CD8-positive, alpha-beta memory T cell (primary cell): ENCODE measurements around the gene ARSA. TPM values are rescaled to one million over a fixed set of nuclear protein-coding genes. Genes with fewer than 3 reads are reported as not detected.
A peak's percentile ranks its signal among the peaks of the same experiment; 100 is the strongest.

ENCODE experiments used
- CTCF ChIA-PET: fragments of 350-600 bp; sonication (Branson Sonifier 250); formaldehyde crosslinking; loops from one replicate; lab custom pipeline; 2021; ENCODE audit warnings: antibody characterized with exemption; lab: Charles Lee
- POLR2A ChIA-PET: fragments of 350-600 bp; sonication (Branson Sonifier 250); formaldehyde crosslinking; loops from one replicate; lab custom pipeline; 2021; ENCODE audit warnings: antibody characterized with exemption; lab: Charles Lee
- DNase-seq, 5 donors: peaks; one replicate each; pipeline versions ENCODE4 v3.0.0 to v3.0.0-alpha.2; 2020 to 2022; ENCODE audit warnings: mixed read lengths in 1 of 5
- H3K27ac ChIP-seq: one replicate; pipeline ENCODE4 v1.7.0; 2013; ENCODE audit warnings: low read depth, mild to moderate bottlenecking, low read length, moderate library complexity
- H3K27me3 ChIP-seq: 2 replicates; pipeline ENCODE4 v1.7.0; 2013; ENCODE audit warnings: low read length, mild to moderate bottlenecking; ENCODE audit not compliant: insufficient read depth, poor library complexity, severe bottlenecking
- H3K36me3 ChIP-seq: 2 replicates; pipeline ENCODE4 v1.7.0; 2013; ENCODE audit warnings: mild to moderate bottlenecking, low read length, moderate library complexity; ENCODE audit not compliant: insufficient read depth
- H3K4me1 ChIP-seq: 2 replicates; pipeline ENCODE4 v1.7.0; 2013; ENCODE audit warnings: mild to moderate bottlenecking, low read length, moderate library complexity; ENCODE audit not compliant: insufficient read depth
- H3K4me3 ChIP-seq: 2 replicates; pipeline ENCODE4 v1.7.0; 2013; ENCODE audit warnings: mild to moderate bottlenecking, low read length
- H3K9me3 ChIP-seq: 2 replicates; pipeline ENCODE4 v1.7.0; 2013; ENCODE audit warnings: mild to moderate bottlenecking, low read length
- H3K27ac Mint-ChIP-seq, 8 donors: one replicate each; pipeline ENCODE4 v1.8.0; 2020 to 2021; ENCODE audit warnings: mixed read lengths in 8 of 8, mild to moderate bottlenecking in 6 of 8, inconsistent platforms in 3 of 8, moderate library complexity in 3 of 8
- H3K27me3 Mint-ChIP-seq, 2 donors: one replicate each; pipeline ENCODE4 v1.8.0; 2020 to 2021; ENCODE audit warnings: mixed read lengths in 2 of 2, mild to moderate bottlenecking in 1 of 2, moderate library complexity in 1 of 2
- H3K36me3 Mint-ChIP-seq, 3 donors: one replicate each; pipeline ENCODE4 v1.8.0; 2020 to 2021; ENCODE audit warnings: mixed read lengths in 3 of 3, inconsistent platforms in 1 of 3, mild to moderate bottlenecking in 1 of 3
- H3K4me1 Mint-ChIP-seq, 3 donors: one replicate each; pipeline ENCODE4 v1.8.0; 2020 to 2021; ENCODE audit warnings: mixed read lengths in 3 of 3, inconsistent platforms in 1 of 3, mild to moderate bottlenecking in 1 of 3
- H3K4me3 Mint-ChIP-seq, 7 donors: one replicate each; pipeline ENCODE4 v1.8.0; 2020 to 2021; ENCODE audit warnings: mixed read lengths in 7 of 7, mild to moderate bottlenecking in 6 of 7, moderate library complexity in 4 of 7, inconsistent platforms in 2 of 7
- H3K9me3 Mint-ChIP-seq, 5 donors: one replicate each; pipeline ENCODE4 v1.8.0; 2020 to 2022; ENCODE audit warnings: mixed read lengths in 5 of 5, mild to moderate bottlenecking in 3 of 5, moderate library complexity in 2 of 5, inconsistent platforms in 1 of 5
- polyA plus RNA-seq: library from polyadenylated mRNA; unstranded; fragments of 300-500 nt; fragmentation: Illumina TruSeq; gene quantifications from one replicate; pipeline ENCODE4 v1.2.3, GENCODE V29; 2021
- total RNA-seq, 2 experiments: library from RNA; stranded (reverse); gene quantifications; one replicate each; pipeline ENCODE4 v1.2.3, GENCODE V29; 2021

The ARSA gene
- total and polyA plus RNA-seq, 3 experiments from 2014 or later: 10.6 to 25.3 (median 23.6) TPM

DNA sequence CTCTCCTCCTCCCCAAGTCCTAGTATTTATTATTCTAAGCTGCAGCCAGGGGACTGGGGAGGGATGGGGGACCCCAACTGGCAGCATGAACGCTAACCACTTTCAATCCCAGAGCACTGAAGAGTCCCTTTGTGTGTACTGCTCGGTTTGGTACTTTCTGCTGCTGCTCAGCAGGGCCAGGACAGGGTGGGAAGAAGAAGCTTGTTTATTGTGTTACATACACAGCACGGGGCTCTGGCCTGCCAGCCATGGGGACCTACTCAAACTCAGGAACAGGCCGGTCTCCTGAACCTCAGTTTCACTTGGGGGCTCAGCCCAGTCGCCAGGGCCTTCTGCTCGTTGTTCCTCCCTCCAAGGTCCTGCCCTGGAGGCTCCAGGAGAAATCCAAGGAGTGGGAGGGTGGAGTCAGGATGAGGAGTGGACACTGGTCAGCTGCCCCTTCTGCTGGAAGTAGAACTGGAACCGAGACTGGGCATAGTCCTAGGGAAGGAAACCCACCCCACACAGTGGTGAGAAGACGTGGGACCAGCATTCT is 49.1 kb downstream of the ARSA start:
- H3K27ac Mint-ChIP-seq: no peak overlapping the region
- Histone ChIP-seq H3K27ac (no peak overlapping the region), H3K4me1 (peaks cover 19% of the 10 kb centered on the region), H3K27me3 (no peaks in the 10 kb centered on the region), H3K9me3 (no peaks in the 10 kb centered on the region), H3K36me3 (peaks cover 5% of the 10 kb centered on the region), H3K4me3 (no peak overlapping the region)
- peaks cover 15 to 40% (median 23%) of the 10 kb centered on the region in 3 donors for H3K4me1 Mint-ChIP-seq
- peak overlapping the region in 1 of 7 donors; percentile 23 for H3K4me3 Mint-ChIP-seq
- H3K36me3 Mint-ChIP-seq: peaks cover 0 to 38% (median 2%) of the 10 kb centered on the region in 3 donors
- H3K27me3 Mint-ChIP-seq: no peaks in the 10 kb centered on the region
- H3K9me3 Mint-ChIP-seq: no peaks in the 10 kb centered on the region
- no peak for DNase-seq
- ChIA-PET POLR2A (interaction anchor here (0.8 kb wide), 1 partner anchor 53 kb away, joined by 3 read pairs; the partner anchor contains the start of gene SCO2), CTCF (interaction anchor here (1.0 to 1.2 kb wide), 2 partner anchors 9 to 16 kb away, joined by 3 read pairs; no protein-coding TSS in a partner anchor)

DNA sequence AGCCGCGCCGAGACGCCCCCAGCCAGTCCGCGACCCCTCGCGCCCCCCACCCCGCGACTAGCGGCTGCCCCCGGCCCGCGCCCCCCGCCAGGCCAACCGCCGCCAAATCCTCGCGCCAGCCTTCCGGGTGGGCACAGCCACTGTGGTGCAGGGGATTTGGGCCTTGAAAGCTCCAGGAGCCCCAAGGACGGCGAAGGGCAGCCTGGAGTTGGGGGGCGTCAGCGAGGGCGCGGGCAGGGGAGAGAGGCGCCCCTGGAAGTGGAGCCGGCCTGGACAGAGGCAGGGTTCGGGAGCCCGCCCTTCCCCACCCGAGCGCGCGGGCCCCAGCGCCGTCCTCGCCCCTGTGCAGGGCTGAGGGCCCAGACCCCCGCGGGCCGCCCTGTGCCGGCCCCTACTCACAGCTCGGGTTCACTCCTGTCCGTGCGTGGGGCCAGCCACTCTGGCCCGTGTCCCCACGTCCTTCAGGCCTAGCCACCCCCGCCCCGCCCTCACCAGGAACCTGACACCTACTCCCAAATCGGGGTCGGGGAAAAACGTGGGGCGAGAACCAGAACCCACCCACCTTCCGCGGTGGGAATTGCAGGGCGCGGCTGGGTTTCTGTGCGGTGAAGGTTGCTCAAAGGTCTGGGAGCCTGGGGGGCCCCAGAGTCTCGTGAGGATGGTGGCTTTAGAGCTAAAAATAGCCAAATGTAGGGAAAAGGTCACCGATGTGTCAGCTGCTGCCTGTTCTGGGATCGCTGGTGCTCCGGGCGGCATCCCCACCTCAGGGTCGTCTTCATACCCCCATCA is 49.8 kb downstream of the ARSA start, which contains the start of gene CPT1B:
TSS of gene CPT1B (minus strand) at position 441 of the 789 bp plus-strand sequence. CDS start 512 bp downstream, outside the sequence.
- peaks cover 8 to 34% (median 18%) of the 10 kb centered on the region in 3 donors for H3K4me1 Mint-ChIP-seq
- DNase-seq: no peak
- H3K9me3 Mint-ChIP-seq: no peaks in the 10 kb centered on the region
- H3K9me3 ChIP-seq: no peaks in the 10 kb centered on the region
- H3K27ac Mint-ChIP-seq: peak within 1 kb of the TSS in 3 of 8 donors; percentile 12 to 78 (median 17)
- peaks cover 0 to 39% (median 2%) of the 10 kb centered on the region in 3 donors for H3K36me3 Mint-ChIP-seq
- POLR2A ChIA-PET: interaction anchor here (0.8 kb wide), 1 partner anchor 53 kb away, joined by 3 read pairs; the partner anchor contains the start of gene SCO2
- CTCF ChIA-PET: interaction anchor here (0.6 to 1.6 kb wide), 4 partner anchors 9 to 43 kb away, joined by 3 to 6 read pairs (median 3); no protein-coding TSS in a partner anchor
- H3K27ac ChIP-seq: no peak within 1 kb of the TSS
- peaks cover 5% of the 10 kb centered on the region for H3K36me3 ChIP-seq
- no peak within 1 kb of the TSS for H3K4me3 ChIP-seq
- H3K4me3 Mint-ChIP-seq: peak within 1 kb of the TSS in 3 of 7 donors; percentile 15 to 23 (median 15)
- H3K27me3 ChIP-seq: no peaks in the 10 kb centered on the region
- no peaks in the 10 kb centered on the region for H3K27me3 Mint-ChIP-seq
- H3K4me1 ChIP-seq: peaks cover 12% of the 10 kb centered on the region

DNA sequence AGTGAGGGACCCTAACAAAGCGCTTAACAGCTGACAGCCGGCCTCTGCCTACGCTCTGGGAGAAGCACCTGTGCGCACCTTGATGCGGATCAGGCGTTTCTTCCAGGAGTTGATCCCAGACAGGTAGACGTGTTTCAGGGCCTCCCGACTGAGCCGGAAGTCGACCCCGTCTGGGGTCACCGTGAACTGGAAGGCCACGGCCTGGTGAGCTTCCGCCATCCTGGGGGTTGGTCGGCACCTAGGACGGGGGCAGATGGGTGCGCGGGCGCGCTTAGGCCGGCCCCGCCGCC is 50.3 kb downstream of the ARSA start:
- no peaks in the 10 kb centered on the region for H3K27me3 Mint-ChIP-seq
- no peaks in the 10 kb centered on the region for H3K9me3 Mint-ChIP-seq
- H3K4me3 ChIP-seq: no peak overlapping the region
- H3K4me1 Mint-ChIP-seq: peaks cover 8 to 31% (median 16%) of the 10 kb centered on the region in 3 donors
- POLR2A ChIA-PET: no interaction called here
- H3K4me3 Mint-ChIP-seq: peak overlapping the region in 2 of 7 donors; percentile 15
- H3K36me3 Mint-ChIP-seq: peaks cover 0 to 37% (median 2%) of the 10 kb centered on the region in 3 donors
- CTCF ChIA-PET: interaction anchor here (0.6 to 1.6 kb wide), 3 partner anchors 15 to 43 kb away, joined by 3 to 6 read pairs (median 6); partner anchors contain the start of gene SYCE3
- H3K4me1 ChIP-seq: peaks cover 12% of the 10 kb centered on the region
- H3K27ac Mint-ChIP-seq: peak overlapping the region in 2 of 8 donors; percentile 12 to 78
- no peak for DNase-seq
- no peaks in the 10 kb centered on the region for H3K9me3 ChIP-seq
- no peaks in the 10 kb centered on the region for H3K27me3 ChIP-seq
- peaks cover 5% of the 10 kb centered on the region for H3K36me3 ChIP-seq
- no peak overlapping the region for H3K27ac ChIP-seq

DNA sequence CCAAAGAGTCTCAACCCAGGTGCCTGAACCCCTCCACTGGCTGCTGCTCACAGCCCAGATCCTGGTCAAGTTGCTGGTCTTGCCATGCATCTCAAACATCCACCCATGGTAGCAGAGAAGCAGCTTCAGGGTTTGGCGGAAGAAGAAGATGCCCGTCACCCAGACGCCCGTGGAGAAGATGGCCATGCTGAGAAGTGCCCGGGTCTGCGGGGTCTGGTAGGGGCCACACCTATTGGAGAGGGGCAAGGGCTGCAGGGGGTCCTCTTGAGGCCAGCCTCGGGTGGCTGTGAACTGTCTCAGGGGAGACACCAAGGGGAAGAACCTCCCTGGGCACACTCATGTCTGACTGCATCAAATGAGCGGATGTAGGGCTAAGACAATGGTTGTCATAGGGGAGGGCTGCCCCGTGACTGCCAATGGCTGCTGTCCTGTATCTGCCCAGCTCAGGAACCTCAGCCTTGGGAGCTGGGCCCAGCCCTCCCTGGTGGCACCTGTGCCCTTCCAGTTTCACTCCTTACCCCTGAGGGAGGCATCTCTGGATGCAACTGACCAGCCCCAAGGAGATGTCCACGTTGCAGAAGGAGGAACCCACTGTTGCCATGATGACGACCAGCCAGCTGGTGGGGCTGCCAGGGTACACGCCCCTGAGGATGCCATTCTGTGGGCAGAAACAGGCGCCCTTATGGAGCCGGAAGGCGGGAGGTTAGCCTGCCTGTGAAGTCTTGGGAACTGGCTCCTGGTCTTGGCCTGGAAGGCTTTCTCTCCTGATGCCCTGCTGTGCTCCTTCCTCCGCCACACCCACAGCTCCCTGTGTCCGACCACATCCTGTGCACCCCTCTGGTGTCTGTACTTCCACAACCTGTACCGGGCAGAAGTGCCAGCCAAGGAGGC is 50.9 kb downstream of the ARSA start:
- Mint-ChIP-seq H3K36me3 (peaks cover 0 to 42% (median 2%) of the 10 kb centered on the region in 3 donors), H3K4me1 (peaks cover 8 to 29% (median 15%) of the 10 kb centered on the region in 3 donors), H3K27ac (peak overlapping the region in 4 of 8 donors; percentile 12 to 78 (median 22)), H3K9me3 (no peaks in the 10 kb centered on the region), H3K27me3 (no peaks in the 10 kb centered on the region), H3K4me3 (peak overlapping the region in 2 of 7 donors; percentile 15)
- no peak overlapping the region for H3K27ac ChIP-seq
- ChIA-PET CTCF (interaction anchor here (1.2 to 2.4 kb wide), 3 partner anchors 14 to 52 kb away, joined by 5 to 6 read pairs (median 6); partner anchors contain the start of genes SCO2 and SYCE3), POLR2A (interaction anchor here (0.6 kb wide), 1 partner anchor 12 kb away, joined by 4 read pairs; no protein-coding TSS in a partner anchor)
- DNase-seq: no peak
- H3K4me1 ChIP-seq: peaks cover 12% of the 10 kb centered on the region
- peaks cover 5% of the 10 kb centered on the region for H3K36me3 ChIP-seq
- H3K9me3 ChIP-seq: no peaks in the 10 kb centered on the region
- H3K27me3 ChIP-seq: no peaks in the 10 kb centered on the region
- H3K4me3 ChIP-seq: no peak overlapping the region

DNA sequence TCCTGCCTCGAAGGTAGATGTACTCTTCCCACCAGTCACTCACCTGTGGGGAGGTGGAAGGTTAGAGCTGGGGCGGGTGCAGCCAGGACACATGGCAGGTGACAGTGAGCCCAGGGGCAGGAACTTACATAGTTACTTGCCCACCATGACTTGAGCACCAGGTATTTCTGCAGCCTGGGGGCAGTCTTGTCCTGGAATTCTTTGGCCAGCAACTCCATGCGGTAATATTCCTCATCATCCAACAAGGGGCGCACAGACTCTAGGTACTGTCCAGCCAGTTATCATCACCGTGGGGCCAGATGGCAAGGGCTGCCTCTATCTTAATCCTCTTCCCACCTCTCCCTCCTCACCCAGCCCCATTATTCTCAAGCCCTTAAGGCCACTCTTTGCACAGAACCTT is 51.9 kb downstream of the ARSA start:
- no peak overlapping the region for H3K4me3 ChIP-seq
- H3K36me3 Mint-ChIP-seq: peaks cover 0 to 46% (median 2%) of the 10 kb centered on the region in 3 donors

DNA sequence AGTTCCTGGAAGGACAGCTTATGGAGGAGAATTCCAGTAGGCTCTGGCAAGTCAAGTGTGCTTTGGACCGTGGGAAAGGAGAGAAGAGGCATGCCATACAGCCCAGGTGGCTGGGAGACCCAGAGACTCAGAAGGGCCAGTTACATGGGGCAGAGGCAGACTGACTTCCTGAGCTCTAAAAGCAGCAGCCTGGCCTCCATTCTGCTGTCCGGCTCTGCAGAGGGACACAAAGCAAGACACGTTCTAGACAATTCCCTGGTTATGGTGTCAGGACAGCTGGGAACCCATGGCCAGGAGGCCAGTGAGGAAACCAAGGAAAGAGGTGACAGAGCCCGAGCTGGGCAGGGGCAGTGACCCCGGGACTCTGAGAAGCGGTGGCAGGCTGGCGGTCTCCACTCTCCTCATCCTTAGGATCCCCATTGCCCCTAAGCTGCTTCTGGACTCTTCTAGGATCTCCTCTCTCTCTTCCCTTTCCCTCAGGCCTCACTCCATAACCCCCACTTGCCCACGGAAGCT is 52.5 kb downstream of the ARSA start:
- peaks cover 0 to 50% (median 2%) of the 10 kb centered on the region in 3 donors for H3K36me3 Mint-ChIP-seq
- H3K27ac ChIP-seq: no peak overlapping the region
- H3K4me1 ChIP-seq: no peaks in the 10 kb centered on the region
- no peaks in the 10 kb centered on the region for H3K27me3 ChIP-seq
- ChIA-PET POLR2A (no interaction called here), CTCF (interaction anchor here (0.9 to 2.4 kb wide), 3 partner anchors 12 to 50 kb away, joined by 4 to 6 read pairs (median 5); partner anchors contain the start of gene SCO2)
- peak overlapping the region in 1 of 8 donors; percentile 64 for H3K27ac Mint-ChIP-seq
- H3K9me3 ChIP-seq: no peaks in the 10 kb centered on the region
- H3K4me1 Mint-ChIP-seq: peaks cover 8 to 18% (median 12%) of the 10 kb centered on the region in 3 donors
- no peak overlapping the region for H3K4me3 Mint-ChIP-seq
- no peaks in the 10 kb centered on the region for H3K27me3 Mint-ChIP-seq
- no peak overlapping the region for H3K4me3 ChIP-seq
- no peak for DNase-seq
- no peaks in the 10 kb centered on the region for H3K9me3 Mint-ChIP-seq
- peaks cover 5% of the 10 kb centered on the region for H3K36me3 ChIP-seq

More for the DNA sequence above, 51.9 kb downstream of the ARSA start:
- H3K4me1 ChIP-seq: peaks cover 2% of the 10 kb centered on the region
- peak overlapping the region in 1 of 7 donors; percentile 42 for H3K4me3 Mint-ChIP-seq
- peaks cover 8 to 20% (median 13%) of the 10 kb centered on the region in 3 donors for H3K4me1 Mint-ChIP-seq
- no peaks in the 10 kb centered on the region for H3K9me3 Mint-ChIP-seq
- DNase-seq: no peak
- no peak overlapping the region for H3K27ac ChIP-seq
- H3K27ac Mint-ChIP-seq: peak overlapping the region in 1 of 8 donors; percentile 64
- no peaks in the 10 kb centered on the region for H3K27me3 Mint-ChIP-seq
- H3K27me3 ChIP-seq: no peaks in the 10 kb centered on the region
- ChIA-PET CTCF (interaction anchor here (0.9 to 2.4 kb wide), 3 partner anchors 13 to 51 kb away, joined by 4 to 6 read pairs (median 5); partner anchors contain the start of gene SCO2), POLR2A (no interaction called here)
- peaks cover 5% of the 10 kb centered on the region for H3K36me3 ChIP-seq
- no peaks in the 10 kb centered on the region for H3K9me3 ChIP-seq
